C1 segment of cervical spinal cord (tissue), 14 donors: ENCODE data around the gene PXT1.
"Not testable (repeated sequence)": the region's sequence is repeated elsewhere in the genome, so short reads cannot be mapped to it uniquely, and the experiment has no call there.

ENCODE experiments used
- DNase-seq, 14 donors: peaks; one replicate each; lab custom pipeline; 2025; lab: John Stamatoyannopoulos, UW

PXT1 gene

GRCh38 chr6:36370638-36371037 is 72.0 kb downstream of the PXT1 start:
- no peak for DNase-seq

GRCh38 chr6:36368921-36369865 is 73.5 kb downstream of the PXT1 start:
- no peak for DNase-seq

GRCh38 chr6:36368421-36368820 is 74.2 kb downstream of the PXT1 start:
- no peak for DNase-seq

GRCh38 chr6:36367743-36368142 is 74.9 kb downstream of the PXT1 start:
- DNase-seq = no peak

DNA sequence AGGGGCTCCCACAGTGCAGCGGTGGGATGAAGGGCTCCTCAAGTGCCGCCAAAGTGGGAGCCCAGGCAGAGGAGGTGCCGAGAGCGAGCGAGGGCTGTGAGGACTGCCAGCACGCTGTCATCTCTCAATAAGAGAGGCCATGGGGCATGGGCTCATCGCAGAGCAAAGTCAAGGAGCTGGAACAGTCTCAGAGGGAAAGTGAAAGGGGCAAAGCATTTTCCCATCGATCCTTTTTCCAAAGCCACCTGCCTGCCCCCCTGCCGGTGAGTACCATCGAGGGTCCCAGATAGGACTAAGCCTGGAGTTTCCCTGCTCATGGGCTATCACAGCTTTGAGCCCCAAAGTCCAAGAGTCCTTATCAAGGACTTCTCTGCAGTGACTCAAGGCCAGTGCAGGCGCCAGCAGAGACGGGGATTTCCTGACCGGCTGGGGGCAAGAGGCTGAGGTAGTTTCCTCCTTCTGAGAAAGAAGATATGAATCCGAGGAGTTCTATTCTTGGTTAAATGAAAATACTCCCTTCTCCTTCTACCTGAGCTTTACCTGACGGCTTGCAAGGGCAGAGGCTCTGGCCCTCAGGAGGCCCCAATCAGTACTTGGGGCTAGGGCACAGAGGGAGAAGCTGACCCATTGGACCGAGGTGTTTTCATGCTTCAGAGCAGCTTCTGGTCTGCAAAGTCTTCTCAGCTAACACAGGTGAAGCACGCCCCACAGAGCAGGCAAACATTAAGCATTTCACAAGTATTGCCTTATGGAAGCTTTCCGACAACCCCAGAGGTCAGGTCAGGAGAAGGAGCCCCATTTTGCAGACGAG is 77.8 kb downstream of the PXT1 start:
- DNase-seq = no peak

- not testable (repeated sequence) for DNase-seq
Measured at GRCh38 chr6:36364061-36364635, 78.5 kb downstream of the PXT1 start.

- DNase-seq = not testable (repeated sequence)
Measured at GRCh38 chr6:36363371-36363752, 79.3 kb downstream of the PXT1 start.

DNA sequence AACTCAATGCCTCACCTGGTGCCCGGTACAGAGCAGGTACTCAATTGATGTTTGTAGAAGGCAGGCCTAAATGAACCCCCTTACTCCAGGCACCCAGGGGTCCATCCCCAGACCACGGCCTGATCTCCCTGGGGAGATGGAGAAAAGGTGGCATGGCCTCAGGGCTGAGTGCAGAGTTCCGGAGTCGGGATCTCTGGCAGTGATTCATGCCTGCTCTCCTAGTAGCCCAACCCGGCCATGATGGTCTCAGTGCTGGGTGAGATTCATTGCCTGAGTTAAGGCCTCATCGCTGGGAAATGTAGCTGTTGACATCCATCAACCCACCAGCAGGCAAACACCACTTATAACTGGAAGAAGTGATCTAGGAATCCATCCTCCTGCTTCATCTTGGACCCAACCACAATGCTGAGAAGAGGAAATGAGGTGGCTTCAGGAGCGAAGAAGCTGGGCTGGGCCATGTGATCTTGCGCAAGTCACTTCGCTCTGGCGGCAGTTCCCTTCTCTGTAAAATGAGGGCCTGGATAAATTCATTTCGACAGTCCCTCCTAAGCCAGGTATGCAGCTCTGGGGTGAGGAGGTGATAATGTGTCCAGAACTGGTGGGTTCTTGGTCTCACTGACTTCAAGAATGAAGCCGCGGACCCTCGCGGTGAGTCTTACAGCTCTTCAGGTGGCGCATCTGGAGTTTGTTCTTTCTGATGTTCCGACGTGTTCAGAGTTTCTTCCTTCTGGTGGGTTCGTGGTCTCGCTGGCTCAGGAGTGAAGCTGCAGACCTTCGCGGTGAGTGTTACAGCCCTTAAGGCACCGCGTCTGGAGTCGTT is 79.9 kb downstream of the PXT1 start:
- DNase-seq = no peak

DNA sequence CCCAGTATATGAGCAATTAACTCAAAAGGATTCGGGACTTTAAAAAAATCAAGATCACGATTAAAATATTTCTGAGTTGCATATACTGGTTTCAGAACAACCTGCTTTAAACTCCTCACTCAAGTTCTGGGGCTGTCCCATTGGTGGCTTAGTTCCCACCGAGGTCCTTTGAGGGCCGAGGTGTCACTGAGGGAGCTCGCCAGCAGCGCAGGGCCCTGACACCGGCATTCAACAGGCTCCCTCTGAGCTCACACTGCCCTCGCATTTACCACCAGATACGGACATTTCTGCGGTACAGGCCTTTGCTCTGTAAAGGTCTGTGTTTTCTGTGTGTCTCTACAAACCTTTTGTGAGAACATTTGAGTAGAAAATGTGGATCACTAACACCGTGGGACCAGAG is 81.6 kb downstream of the PXT1 start:
- no peak for DNase-seq

- peak in 13 of 14 donors; percentile 10 to 75 (median 48) for DNase-seq
Measured at GRCh38 chr6:36360241-36361054, 82.2 kb downstream of the PXT1 start.

DNA sequence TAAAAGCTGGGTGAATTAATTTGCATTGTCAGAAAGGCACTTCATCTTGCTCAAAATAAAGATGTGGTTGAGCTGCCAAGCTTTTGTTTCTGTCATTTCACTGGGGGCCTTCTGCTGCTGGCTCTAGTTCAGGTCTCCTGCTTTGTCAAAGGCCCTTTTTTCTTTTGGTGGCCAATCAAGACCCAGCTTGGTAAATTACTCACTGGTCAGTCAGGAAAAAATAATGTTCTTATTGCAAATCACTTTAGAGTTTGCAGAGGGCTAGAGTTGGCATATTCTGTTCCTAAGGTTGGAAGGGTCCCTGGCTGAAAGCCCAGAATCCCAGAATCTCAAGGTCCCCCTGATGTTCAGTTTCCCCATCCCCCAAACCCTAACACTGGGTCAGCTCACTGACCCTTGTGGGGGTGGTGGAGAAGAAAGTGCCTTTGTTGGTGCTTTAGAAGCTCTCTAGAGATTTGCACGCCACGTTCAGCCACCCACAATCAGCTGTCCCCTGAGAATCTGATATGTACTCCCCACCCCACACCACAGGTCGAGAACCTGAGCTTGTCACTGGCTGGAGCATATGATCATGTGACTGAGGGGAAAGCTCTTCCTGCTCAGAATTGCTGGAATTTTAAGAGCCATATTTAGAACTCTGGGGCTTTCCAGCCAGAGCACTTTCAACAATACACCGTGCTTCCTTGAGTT is 84.3 kb downstream of the PXT1 start:
- peak in 11 of 14 donors; percentile 15 to 61 (median 53) for DNase-seq

DNA sequence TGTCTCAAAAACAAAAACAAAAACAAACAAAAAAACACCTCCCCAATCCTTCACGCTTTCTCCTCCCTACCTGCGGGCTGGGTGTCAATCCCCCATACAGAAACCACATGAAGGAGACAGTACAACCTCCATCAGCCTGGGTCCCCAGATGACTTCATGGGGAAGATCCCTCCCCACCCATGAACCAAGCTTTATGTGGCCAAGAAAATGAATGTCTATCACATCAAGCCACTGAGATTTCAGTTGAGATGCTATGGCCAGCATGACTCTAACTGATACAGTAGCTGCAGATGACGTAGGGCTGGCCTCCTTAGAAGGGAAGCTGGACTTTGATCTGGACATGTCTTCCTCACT is 84.8 kb downstream of the PXT1 start:
- DNase-seq = peak in 1 of 14 donors; percentile 44

DNA sequence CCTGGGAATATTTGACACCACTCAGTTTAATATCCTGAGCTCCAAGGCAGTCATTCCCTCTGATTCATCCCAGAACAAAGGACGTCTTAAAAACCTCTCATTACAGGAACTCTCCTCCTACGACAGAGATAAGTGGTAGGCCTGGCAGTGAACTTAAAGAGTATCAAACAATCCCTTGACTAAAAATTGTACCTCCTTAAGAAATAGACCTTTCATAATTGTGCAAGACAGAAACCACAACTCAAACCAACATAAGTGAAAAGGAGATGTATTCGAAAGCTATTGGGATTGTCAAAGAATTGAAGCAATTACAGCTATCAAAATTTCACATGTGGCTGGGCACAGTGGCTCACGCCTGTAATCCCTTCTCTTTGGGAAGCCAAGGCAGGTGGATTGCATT is 86.8 kb downstream of the PXT1 start:
- no peak for DNase-seq

GRCh38 chr6:36353411-36353915 is 89.2 kb downstream of the PXT1 start:
- DNase-seq = no peak

- DNase-seq = no peak
Measured at GRCh38 chr6:36352477-36353157, 90.0 kb downstream of the PXT1 start.

DNA sequence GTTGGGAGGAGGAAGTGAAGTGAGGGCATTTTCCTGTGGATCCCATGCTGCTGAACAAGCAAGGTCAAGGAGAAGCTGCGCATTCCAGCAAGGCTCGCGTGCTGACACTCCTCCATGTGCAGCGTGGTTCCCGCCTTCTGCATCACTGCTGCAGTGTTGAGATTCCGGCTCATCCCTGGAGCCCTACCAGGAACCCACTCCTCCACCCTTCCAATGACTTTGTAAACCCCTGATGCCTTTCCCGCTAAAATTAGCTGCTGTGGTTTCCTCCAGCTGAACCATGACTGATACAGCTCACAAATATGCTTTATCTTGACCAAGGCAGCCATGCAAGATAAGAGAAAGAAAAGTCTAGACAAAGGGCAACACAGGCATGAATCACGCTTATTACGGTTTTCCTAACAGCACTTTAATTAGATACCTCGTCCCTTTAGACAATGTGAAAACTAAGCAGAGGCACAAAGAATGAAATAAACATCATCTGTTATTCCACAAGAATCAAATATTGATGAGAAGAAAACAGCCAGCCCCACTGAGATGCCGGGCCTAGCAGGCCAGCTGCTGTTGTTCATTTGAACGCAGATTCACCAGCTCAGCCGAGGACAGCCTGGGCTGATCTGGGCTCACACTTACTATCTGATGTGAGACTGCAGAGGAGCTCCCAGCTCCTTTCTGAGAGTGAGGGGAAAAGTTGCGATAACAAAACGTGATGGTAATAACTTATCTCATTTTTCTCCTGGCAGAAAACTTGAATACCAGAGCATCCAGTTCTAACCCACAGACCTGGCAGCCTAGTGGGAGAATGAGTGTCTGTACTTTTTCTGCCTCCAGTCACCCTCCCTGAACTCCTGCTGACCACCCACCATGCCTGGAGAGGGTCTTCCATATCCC is 91.7 kb downstream of the PXT1 start:
- DNase-seq = no peak

DNA sequence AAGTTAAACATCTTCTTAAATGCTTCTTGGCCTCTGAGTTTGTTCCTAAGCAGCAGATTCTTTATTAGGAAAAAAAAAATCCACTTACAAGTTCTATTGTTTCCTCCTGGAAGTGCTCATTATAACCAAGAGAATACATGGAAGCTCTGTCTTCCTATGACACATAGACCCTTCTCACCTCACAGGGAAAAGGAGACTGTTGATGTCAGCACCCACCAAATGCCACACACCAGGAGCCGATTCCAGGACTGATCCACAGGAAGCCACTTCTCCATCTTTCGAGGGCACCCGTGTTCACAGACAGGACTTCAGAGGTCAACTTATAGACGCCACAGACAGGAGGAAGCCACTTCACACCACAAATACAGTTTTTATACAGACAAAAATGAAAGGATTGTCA is 92.6 kb downstream of the PXT1 start:
- no peak for DNase-seq

GRCh38 chr6:36349240-36349639 is 93.4 kb downstream of the PXT1 start:
- DNase-seq = no peak
